ENCODE measurements around the gene MICU1. TPM values are rescaled to one million over a fixed set of nuclear protein-coding genes. Genes with fewer than 3 reads are reported as not detected.
"Not testable (repeated sequence)": the region's sequence is repeated elsewhere in the genome, so short reads cannot be mapped to it uniquely, and the experiment has no call there.

The MICU1 gene
- total RNA-seq, 3 donors from 2014 or later (not counting 1 experiment from before 2014, with no cell fraction given), result 27.9 to 30.9 (median 29.4) TPM

- no peak overlapping the region for H3K4me3 ChIP-seq (ENCODE audit: low read length)
- DNase-seq (no peak), ATAC-seq (no peak)
- H3K4me1 ChIP-seq (ENCODE audit: control insufficient read depth, insufficient read depth, low read length), result no peaks in the 10 kb centered on the region
- no peak overlapping the region for H3K27ac ChIP-seq (ENCODE audit: low read length)
- no peaks in the 10 kb centered on the region for H3K36me3 ChIP-seq (ENCODE audit: control insufficient read depth, insufficient read depth, low read length)
- no peaks in the 10 kb centered on the region for H3K9me3 ChIP-seq (ENCODE audit: control insufficient read depth, insufficient read depth, low read length)
- WGBS (ENCODE audit: insufficient coverage), result no CpG with 5 or more reads among the region's 3 CpGs
- Mint-ChIP-seq H3K27ac (no peak overlapping the region), H3K4me1 (no peaks in the 10 kb centered on the region), H3K4me3 (no peak overlapping the region), H3K9me3 (no peaks in the 10 kb centered on the region), H3K27me3 (ENCODE audit: low read depth in 2 of 2) (no peaks in the 10 kb centered on the region), H3K36me3 (no peaks in the 10 kb centered on the region)
- no peaks in the 10 kb centered on the region for H3K27me3 ChIP-seq (ENCODE audit: control insufficient read depth, insufficient read depth, low read length)
- TF ChIP-seq CTCF (IDR thresholded peaks at IDR 0.05), result no peak
- intact Hi-C loops (cut with micrococcal nuclease), result no loop called here
Observed at GRCh38 chr10:72386916-72387586, 238.8 kb downstream of the MICU1 start.

- DNase-seq, result no peak
- H3K4me3 ChIP-seq (ENCODE audit: low read length), result no peak overlapping the region
- H3K4me1 ChIP-seq (ENCODE audit: control insufficient read depth, insufficient read depth, low read length), result no peaks in the 10 kb centered on the region
- no peak overlapping the region for H3K4me3 Mint-ChIP-seq
- no peaks in the 10 kb centered on the region for H3K36me3 Mint-ChIP-seq
- no peak overlapping the region for H3K27ac Mint-ChIP-seq
- H3K27me3 Mint-ChIP-seq (ENCODE audit: low read depth in 2 of 2), result no peaks in the 10 kb centered on the region
- no peak for ATAC-seq
- WGBS (ENCODE audit: insufficient coverage), result 99% methylated on average over 4 of the region's 4 CpGs
- no peak for TF ChIP-seq CTCF (IDR thresholded peaks at IDR 0.05)
- intact Hi-C loops (cut with micrococcal nuclease), result no loop called here
- no peaks in the 10 kb centered on the region for H3K4me1 Mint-ChIP-seq
- no peaks in the 10 kb centered on the region for H3K36me3 ChIP-seq (ENCODE audit: control insufficient read depth, insufficient read depth, low read length)
- no peaks in the 10 kb centered on the region for H3K27me3 ChIP-seq (ENCODE audit: control insufficient read depth, insufficient read depth, low read length)
- H3K9me3 Mint-ChIP-seq, result no peaks in the 10 kb centered on the region
- H3K27ac ChIP-seq (ENCODE audit: low read length), result no peak overlapping the region
- no peaks in the 10 kb centered on the region for H3K9me3 ChIP-seq (ENCODE audit: control insufficient read depth, insufficient read depth, low read length)
Observed at GRCh38 chr10:72385724-72386123, 240.2 kb downstream of the MICU1 start.

GRCh38 chr10:72384982-72385381 is 240.9 kb downstream of the MICU1 start:
- 54% methylated on average over 7 of the region's 7 CpGs for WGBS (ENCODE audit: insufficient coverage)
- H3K27me3 ChIP-seq (ENCODE audit: control insufficient read depth, insufficient read depth, low read length); H3K4me1 Mint-ChIP-seq; H3K36me3 Mint-ChIP-seq; intact Hi-C loops (cut with micrococcal nuclease); H3K9me3 Mint-ChIP-seq; H3K9me3 ChIP-seq (ENCODE audit: control insufficient read depth, insufficient read depth, low read length); ATAC-seq; DNase-seq; H3K36me3 ChIP-seq (ENCODE audit: control insufficient read depth, insufficient read depth, low read length); H3K4me1 ChIP-seq (ENCODE audit: control insufficient read depth, insufficient read depth, low read length); H3K4me3 ChIP-seq (ENCODE audit: low read length); H3K27ac Mint-ChIP-seq; H3K4me3 Mint-ChIP-seq; H3K27me3 Mint-ChIP-seq (ENCODE audit: low read depth in 2 of 2); H3K27ac ChIP-seq (ENCODE audit: low read length): not testable (repeated sequence)

GRCh38 chr10:72379776-72380175 is 246.1 kb downstream of the MICU1 start:
- 100% methylated on average over 2 of the region's 2 CpGs for WGBS (ENCODE audit: insufficient coverage)
- Histone ChIP-seq H3K9me3 (ENCODE audit: control insufficient read depth, insufficient read depth, low read length) (no peaks in the 10 kb centered on the region), H3K36me3 (ENCODE audit: control insufficient read depth, insufficient read depth, low read length) (peaks cover 3% of the 10 kb centered on the region), H3K27ac (ENCODE audit: low read length) (no peak overlapping the region), H3K4me1 (ENCODE audit: control insufficient read depth, insufficient read depth, low read length) (no peaks in the 10 kb centered on the region), H3K4me3 (ENCODE audit: low read length) (no peak overlapping the region), H3K27me3 (ENCODE audit: control insufficient read depth, insufficient read depth, low read length) (no peaks in the 10 kb centered on the region)
- peaks cover 0 to 11% of the 10 kb centered on the region in 2 donors for H3K4me1 Mint-ChIP-seq
- no peaks in the 10 kb centered on the region for H3K9me3 Mint-ChIP-seq
- H3K36me3 Mint-ChIP-seq, result no peaks in the 10 kb centered on the region
- H3K27ac Mint-ChIP-seq, result no peak overlapping the region
- ATAC-seq (no peak), DNase-seq (no peak)
- intact Hi-C loops (cut with micrococcal nuclease), result no loop called here
- no peak for TF ChIP-seq CTCF (IDR thresholded peaks at IDR 0.05)
- H3K4me3 Mint-ChIP-seq, result no peak overlapping the region
- no peaks in the 10 kb centered on the region for H3K27me3 Mint-ChIP-seq (ENCODE audit: low read depth in 2 of 2)

Data from natural killer cell (primary cell).